ENCODE measurements around the gene TMEM198. TPM values are rescaled to one million over a fixed set of nuclear protein-coding genes. Genes with fewer than 3 reads are reported as not detected.

The TMEM198 gene
- total and polyA plus RNA-seq, 9 of the 15 experiments (the other 6 are each of a cell fraction or from before 2014, with no cell fraction given), result 0.03 to 3.8 (median 1.0) TPM

DNA sequence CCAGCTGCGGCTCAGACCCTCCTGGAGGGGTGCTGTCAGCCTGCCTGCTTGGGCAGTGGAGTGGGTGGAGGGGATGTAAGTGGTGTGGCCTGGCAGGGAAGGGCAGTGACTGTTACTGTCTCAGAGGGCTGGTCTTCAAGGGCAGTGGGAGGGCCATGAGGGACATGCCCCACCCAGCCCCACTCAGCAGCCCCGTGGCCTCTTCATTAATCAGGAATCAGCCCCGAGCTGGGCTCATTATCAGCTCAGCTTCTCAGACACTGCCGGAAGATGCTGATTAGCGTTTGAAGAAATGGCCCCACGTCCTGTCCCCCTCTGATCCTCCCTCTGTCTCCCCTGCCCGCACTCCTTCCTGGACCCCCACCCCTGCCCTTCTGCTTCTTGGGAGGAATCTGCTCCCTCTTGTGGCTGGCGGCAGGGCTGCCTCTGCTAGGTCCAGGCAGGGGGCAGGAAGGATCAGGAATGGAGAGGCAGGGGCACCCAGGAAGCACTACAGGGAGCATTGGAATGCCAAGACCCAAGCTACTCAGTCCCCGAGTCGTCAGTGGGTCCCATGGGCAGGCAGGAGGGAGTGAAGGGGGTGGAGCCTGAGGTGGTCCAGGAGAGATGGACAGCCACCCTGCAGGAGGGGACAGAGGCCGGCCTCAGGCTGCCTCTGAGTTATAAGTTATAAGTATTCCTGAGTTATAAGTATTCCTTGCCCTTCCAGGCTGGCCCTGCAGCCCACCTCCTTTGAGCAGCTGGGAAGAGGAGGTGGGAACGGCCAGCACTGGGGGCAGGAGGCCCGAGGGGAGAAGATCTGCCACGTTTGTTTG lies 22.6 kb upstream of the TMEM198 start (continued):
- TF ChIP-seq, protein P1, sequence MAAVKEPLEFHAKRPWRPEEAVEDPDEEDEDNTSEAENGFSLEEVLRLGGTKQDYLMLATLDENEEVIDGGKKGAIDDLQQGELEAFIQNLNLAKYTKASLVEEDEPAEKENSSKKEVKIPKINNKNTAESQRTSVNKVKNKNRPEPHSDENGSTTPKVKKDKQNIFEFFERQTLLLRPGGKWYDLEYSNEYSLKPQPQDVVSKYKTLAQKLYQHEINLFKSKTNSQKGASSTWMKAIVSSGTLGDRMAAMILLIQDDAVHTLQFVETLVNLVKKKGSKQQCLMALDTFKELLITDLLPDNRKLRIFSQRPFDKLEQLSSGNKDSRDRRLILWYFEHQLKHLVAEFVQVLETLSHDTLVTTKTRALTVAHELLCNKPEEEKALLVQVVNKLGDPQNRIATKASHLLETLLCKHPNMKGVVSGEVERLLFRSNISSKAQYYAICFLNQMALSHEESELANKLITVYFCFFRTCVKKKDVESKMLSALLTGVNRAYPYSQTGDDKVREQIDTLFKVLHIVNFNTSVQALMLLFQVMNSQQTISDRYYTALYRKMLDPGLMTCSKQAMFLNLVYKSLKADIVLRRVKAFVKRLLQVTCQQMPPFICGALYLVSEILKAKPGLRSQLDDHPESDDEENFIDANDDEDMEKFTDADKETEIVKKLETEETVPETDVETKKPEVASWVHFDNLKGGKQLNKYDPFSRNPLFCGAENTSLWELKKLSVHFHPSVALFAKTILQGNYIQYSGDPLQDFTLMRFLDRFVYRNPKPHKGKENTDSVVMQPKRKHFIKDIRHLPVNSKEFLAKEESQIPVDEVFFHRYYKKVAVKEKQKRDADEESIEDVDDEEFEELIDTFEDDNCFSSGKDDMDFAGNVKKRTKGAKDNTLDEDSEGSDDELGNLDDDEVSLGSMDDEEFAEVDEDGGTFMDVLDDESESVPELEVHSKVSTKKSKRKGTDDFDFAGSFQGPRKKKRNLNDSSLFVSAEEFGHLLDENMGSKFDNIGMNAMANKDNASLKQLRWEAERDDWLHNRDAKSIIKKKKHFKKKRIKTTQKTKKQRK (IDR thresholded peaks at IDR 0.05; ENCODE audit: borderline replicate concordance, low read depth, low read length), result no peak
- TF ChIP-seq POU5F1 (IDR thresholded peaks at IDR 0.05; ENCODE audit: borderline replicate concordance, low read depth, low read length, partially characterized antibody), result no peak
- no peak for TF ChIP-seq FOXJ3 (CRISPR knock-in tag; IDR thresholded peaks at IDR 0.05)
- TF ChIP-seq, protein P2, sequence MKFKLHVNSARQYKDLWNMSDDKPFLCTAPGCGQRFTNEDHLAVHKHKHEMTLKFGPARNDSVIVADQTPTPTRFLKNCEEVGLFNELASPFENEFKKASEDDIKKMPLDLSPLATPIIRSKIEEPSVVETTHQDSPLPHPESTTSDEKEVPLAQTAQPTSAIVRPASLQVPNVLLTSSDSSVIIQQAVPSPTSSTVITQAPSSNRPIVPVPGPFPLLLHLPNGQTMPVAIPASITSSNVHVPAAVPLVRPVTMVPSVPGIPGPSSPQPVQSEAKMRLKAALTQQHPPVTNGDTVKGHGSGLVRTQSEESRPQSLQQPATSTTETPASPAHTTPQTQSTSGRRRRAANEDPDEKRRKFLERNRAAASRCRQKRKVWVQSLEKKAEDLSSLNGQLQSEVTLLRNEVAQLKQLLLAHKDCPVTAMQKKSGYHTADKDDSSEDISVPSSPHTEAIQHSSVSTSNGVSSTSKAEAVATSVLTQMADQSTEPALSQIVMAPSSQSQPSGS (CRISPR knock-in tag; IDR thresholded peaks at IDR 0.05), result no peak
- no peak for TF ChIP-seq RHOXF2B (CRISPR knock-in tag; conservative IDR thresholded peaks at IDR 0.05)
- TF ChIP-seq ZNF778 (CRISPR knock-in tag; IDR thresholded peaks at IDR 0.05), result no peak
- no peak for TF ChIP-seq DMBX1 (CRISPR knock-in tag; IDR thresholded peaks at IDR 0.05; ENCODE audit: borderline replicate concordance)
- TF ChIP-seq NR2F6 (CRISPR knock-in tag; IDR thresholded peaks at IDR 0.05), result no peak
- TF ChIP-seq, protein P3, sequence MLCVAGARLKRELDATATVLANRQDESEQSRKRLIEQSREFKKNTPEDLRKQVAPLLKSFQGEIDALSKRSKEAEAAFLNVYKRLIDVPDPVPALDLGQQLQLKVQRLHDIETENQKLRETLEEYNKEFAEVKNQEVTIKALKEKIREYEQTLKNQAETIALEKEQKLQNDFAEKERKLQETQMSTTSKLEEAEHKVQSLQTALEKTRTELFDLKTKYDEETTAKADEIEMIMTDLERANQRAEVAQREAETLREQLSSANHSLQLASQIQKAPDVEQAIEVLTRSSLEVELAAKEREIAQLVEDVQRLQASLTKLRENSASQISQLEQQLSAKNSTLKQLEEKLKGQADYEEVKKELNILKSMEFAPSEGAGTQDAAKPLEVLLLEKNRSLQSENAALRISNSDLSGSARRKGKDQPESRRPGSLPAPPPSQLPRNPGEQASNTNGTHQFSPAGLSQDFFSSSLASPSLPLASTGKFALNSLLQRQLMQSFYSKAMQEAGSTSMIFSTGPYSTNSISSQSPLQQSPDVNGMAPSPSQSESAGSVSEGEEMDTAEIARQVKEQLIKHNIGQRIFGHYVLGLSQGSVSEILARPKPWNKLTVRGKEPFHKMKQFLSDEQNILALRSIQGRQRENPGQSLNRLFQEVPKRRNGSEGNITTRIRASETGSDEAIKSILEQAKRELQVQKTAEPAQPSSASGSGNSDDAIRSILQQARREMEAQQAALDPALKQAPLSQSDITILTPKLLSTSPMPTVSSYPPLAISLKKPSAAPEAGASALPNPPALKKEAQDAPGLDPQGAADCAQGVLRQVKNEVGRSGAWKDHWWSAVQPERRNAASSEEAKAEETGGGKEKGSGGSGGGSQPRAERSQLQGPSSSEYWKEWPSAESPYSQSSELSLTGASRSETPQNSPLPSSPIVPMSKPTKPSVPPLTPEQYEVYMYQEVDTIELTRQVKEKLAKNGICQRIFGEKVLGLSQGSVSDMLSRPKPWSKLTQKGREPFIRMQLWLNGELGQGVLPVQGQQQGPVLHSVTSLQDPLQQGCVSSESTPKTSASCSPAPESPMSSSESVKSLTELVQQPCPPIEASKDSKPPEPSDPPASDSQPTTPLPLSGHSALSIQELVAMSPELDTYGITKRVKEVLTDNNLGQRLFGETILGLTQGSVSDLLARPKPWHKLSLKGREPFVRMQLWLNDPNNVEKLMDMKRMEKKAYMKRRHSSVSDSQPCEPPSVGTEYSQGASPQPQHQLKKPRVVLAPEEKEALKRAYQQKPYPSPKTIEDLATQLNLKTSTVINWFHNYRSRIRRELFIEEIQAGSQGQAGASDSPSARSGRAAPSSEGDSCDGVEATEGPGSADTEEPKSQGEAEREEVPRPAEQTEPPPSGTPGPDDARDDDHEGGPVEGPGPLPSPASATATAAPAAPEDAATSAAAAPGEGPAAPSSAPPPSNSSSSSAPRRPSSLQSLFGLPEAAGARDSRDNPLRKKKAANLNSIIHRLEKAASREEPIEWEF (CRISPR knock-in tag; IDR thresholded peaks at IDR 0.05), result no peak
- TF ChIP-seq ETV1 (tag; conservative IDR thresholded peaks at IDR 0.05; ENCODE audit: low read depth), result peak; percentile 92
- TF ChIP-seq SOX6 (IDR thresholded peaks at IDR 0.05), result peak; percentile 49; the same call in 1 of the 2 replicates
- no peak for TF ChIP-seq ZNF280A (IDR thresholded peaks at IDR 0.05; ENCODE audit: low read depth, partially characterized antibody)
- TF ChIP-seq RBM22 (IDR thresholded peaks at IDR 0.05; ENCODE audit: low read depth, low read length, poor library complexity, severe bottlenecking), result no peak
- TF ChIP-seq ZNF668 (CRISPR knock-in tag; IDR thresholded peaks at IDR 0.05), result no peak

All from K562 (cell line).